ENCODE measurements around the gene APOC1.
"Not testable (repeated sequence)": the region's sequence is repeated elsewhere in the genome, so short reads cannot be mapped to it uniquely, and the experiment has no call there.

APOC1 gene

GRCh38 chr19:44889830-44890365 is 24.5 kb upstream of the APOC1 start:
- no peak for DNase-seq (ENCODE audit: low read depth)

GRCh38 chr19:44890366-44891015 is 23.9 kb upstream of the APOC1 start:
- peak; percentile 100 for DNase-seq (ENCODE audit: low read depth)

GRCh38 chr19:44891016-44891882 is 23.2 kb upstream of the APOC1 start, which contains the start of gene TOMM40:
TOMM40 (plus strand) TSS chr19:44891254; CDS start chr19:44891416, 162 bp downstream.
- DNase-seq (ENCODE audit: low read depth) = no peak

- DNase-seq (ENCODE audit: low read depth) = no peak
These were observed 21.5 kb upstream of the APOC1 start for GRCh38 chr19:44892932-44893331.

- no peak for DNase-seq (ENCODE audit: low read depth)
These were observed 20.9 kb upstream of the APOC1 start for GRCh38 chr19:44893332-44894051.

GRCh38 chr19:44894052-44894400 is 20.4 kb upstream of the APOC1 start:
- DNase-seq (ENCODE audit: low read depth) = no peak

- DNase-seq (ENCODE audit: low read depth) = no peak
These were observed 19.5 kb upstream of the APOC1 start for GRCh38 chr19:44894946-44895345.

- no peak for DNase-seq (ENCODE audit: low read depth)
These were observed 16.6 kb upstream of the APOC1 start for GRCh38 chr19:44897835-44898234.

- DNase-seq (ENCODE audit: low read depth) = no peak
These were observed 13.8 kb upstream of the APOC1 start for GRCh38 chr19:44900328-44901244.

GRCh38 chr19:44903216-44903601 is 11.2 kb upstream of the APOC1 start:
- no peak for DNase-seq (ENCODE audit: low read depth)

GRCh38 chr19:44903602-44904425 is 10.6 kb upstream of the APOC1 start:
- DNase-seq (ENCODE audit: low read depth) = peak; percentile 50

- DNase-seq (ENCODE audit: low read depth) = no peak
These were observed 9.9 kb upstream of the APOC1 start for GRCh38 chr19:44904426-44904994.

- no peak for DNase-seq (ENCODE audit: low read depth)
These were observed 8.8 kb upstream of the APOC1 start, which contains the start of gene APOE for GRCh38 chr19:44905437-44906160. APOE (plus strand) TSS chr19:44905796; CDS start chr19:44906625, 829 bp downstream.

GRCh38 chr19:44907613-44908012 is 6.8 kb upstream of the APOC1 start:
- DNase-seq (ENCODE audit: low read depth) = no peak

- DNase-seq (ENCODE audit: low read depth) = no peak
These were observed 6.2 kb upstream of the APOC1 start for GRCh38 chr19:44908074-44908835.

- DNase-seq (ENCODE audit: low read depth) = no peak
These were observed 5.6 kb upstream of the APOC1 start for GRCh38 chr19:44908836-44909261.

GRCh38 chr19:44909775-44910174 is 4.6 kb upstream of the APOC1 start:
- DNase-seq (ENCODE audit: low read depth) = no peak

- not testable (repeated sequence) for DNase-seq (ENCODE audit: low read depth)
These were observed 2.5 kb upstream of the APOC1 start for GRCh38 chr19:44911896-44912295.

GRCh38 chr19:44912854-44913253 is 1.6 kb upstream of the APOC1 start:
- peak; percentile 44 for DNase-seq (ENCODE audit: low read depth)
